ENCODE data around the gene STATH. TPM values are rescaled to one million over a fixed set of nuclear protein-coding genes. Genes with fewer than 3 reads are reported as not detected.

STATH gene
- polyA plus RNA-seq, 1 donor, result not detected

Other genes with a start within 250 kb of the STATH start
- 0.61 TPM for gene SULT1B1, start 235.3 kb upstream of the STATH start, polyA plus RNA-seq (ENCODE audit: insufficient read length)
- 23.6 TPM for gene SULT1E1, start 135.8 kb upstream of the STATH start, polyA plus RNA-seq (ENCODE audit: insufficient read length)
- gene CSN1S1, start 64.9 kb upstream of the STATH start, polyA plus RNA-seq (ENCODE audit: insufficient read length), result not detected
- not detected for gene CSN2, start 30.2 kb upstream of the STATH start, polyA plus RNA-seq (ENCODE audit: insufficient read length)
- gene HTN3, start 32.5 kb downstream of the STATH start, polyA plus RNA-seq (ENCODE audit: insufficient read length), result not detected
- 0.08 TPM for gene HTN1, start 54.5 kb downstream of the STATH start, polyA plus RNA-seq (ENCODE audit: insufficient read length)
- gene PRR27, start 158.3 kb downstream of the STATH start, polyA plus RNA-seq (ENCODE audit: insufficient read length), result 0.05 TPM
- not detected for gene ODAM, start 199.8 kb downstream of the STATH start, polyA plus RNA-seq (ENCODE audit: insufficient read length)
- 1.5 TPM for gene FDCSP, start 230.2 kb downstream of the STATH start, polyA plus RNA-seq (ENCODE audit: insufficient read length)
- not detected for gene CSN3, start 246.6 kb downstream of the STATH start, polyA plus RNA-seq (ENCODE audit: insufficient read length)

Measured in forelimb muscle (tissue), 1 donor.